ENCODE measurements around the gene ZNF385B.
"Not testable (repeated sequence)": the region's sequence is repeated elsewhere in the genome, so short reads cannot be mapped to it uniquely, and the experiment has no call there.

Gene ZNF385B

DNA sequence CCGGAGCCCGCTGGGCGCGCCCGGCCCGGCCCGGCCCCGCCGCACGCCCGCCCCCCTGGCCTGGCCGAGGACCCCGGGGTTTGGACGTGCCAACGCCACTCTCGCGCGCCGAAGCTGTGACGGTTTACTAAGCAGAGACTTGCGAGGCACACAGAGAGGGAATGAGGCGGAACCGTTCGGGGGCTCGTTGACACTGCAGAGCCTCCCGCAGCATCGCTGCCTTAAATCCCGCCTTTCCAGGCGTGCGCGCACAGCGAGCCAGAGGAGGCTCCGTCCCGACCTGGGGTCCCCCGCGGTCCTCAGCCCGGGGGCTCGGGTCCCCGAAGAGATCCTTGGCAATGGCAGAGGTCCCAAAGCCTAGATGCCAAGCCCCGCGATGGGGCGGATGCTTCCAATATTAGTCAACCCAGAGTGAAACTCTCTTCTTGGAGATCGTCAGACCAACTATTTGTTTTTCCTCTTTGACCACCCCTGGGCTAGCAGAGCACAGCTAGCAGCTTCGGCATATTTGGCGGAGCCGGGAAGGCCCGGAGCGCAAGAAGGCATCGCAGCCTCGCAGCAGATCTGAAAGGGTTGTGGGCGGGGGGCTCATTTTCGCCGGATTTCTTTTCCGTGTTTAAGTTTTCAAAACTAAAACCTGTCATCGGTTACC lies at the start of gene ZNF385B:
Gene ZNF385B, minus strand, starts transcription at position 197 of the 652 bp plus-strand sequence.
- no peak for DNase-seq (ENCODE audit: low spot score)

GRCh38 chr2:179910735-179911113 lies 49.3 kb upstream of the ZNF385B start:
- DNase-seq (ENCODE audit: low spot score), result no peak

- no peak for DNase-seq (ENCODE audit: low spot score)
These were observed 48.7 kb upstream of the ZNF385B start for GRCh38 chr2:179909845-179910734.

DNA sequence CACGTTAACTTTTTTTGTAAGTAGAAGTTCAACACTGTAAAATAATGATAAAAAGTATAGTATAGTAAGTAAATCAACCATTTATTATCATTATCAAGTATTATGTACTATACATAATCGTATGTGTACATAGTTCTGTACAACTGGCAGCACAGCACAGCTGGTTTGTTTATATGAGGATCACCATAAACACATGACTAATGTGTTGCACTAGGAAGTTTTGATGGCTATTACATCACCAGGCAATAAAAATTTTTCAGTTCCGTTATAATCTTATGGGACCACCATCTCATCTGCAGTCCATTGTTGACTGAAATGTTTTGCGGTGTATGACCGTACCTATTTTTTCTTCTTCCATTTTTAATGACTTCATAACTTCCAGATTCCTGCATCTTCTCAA lies 39.2 kb upstream of the ZNF385B start:
- no peak for DNase-seq (ENCODE audit: low spot score)

- DNase-seq (ENCODE audit: low spot score), result no peak
These were observed 38.3 kb upstream of the ZNF385B start for GRCh38 chr2:179899666-179900065.

- no peak for DNase-seq (ENCODE audit: low spot score)
These were observed 37.5 kb upstream of the ZNF385B start for GRCh38 chr2:179898873-179899272.

GRCh38 chr2:179893616-179894015 lies 32.2 kb upstream of the ZNF385B start:
- DNase-seq (ENCODE audit: low spot score), result no peak

- DNase-seq (ENCODE audit: low spot score), result no peak
These were observed 29.8 kb upstream of the ZNF385B start for GRCh38 chr2:179891237-179891636.

GRCh38 chr2:179890666-179891065 lies 29.3 kb upstream of the ZNF385B start:
- DNase-seq (ENCODE audit: low spot score), result no peak

DNA sequence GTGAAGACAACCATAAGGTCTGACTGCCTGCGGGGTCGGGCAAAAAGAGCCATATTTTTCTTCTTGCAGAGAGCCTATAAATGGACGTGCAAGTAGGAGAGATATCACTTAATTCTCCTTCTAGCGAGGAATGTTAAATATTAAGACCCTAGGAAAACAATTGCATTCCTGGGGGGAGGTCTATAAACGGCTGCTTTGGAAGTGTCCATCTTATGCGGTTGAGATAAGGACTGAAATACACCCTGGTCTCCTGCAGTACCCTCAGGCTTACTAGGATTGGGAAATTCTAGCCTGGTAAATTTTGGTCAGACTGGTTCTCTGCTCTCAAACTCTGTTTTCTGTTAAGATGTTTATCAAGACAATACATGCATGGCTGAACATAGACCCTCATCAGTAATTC lies 27.2 kb upstream of the ZNF385B start:
- not testable (repeated sequence) for DNase-seq (ENCODE audit: low spot score)

DNA sequence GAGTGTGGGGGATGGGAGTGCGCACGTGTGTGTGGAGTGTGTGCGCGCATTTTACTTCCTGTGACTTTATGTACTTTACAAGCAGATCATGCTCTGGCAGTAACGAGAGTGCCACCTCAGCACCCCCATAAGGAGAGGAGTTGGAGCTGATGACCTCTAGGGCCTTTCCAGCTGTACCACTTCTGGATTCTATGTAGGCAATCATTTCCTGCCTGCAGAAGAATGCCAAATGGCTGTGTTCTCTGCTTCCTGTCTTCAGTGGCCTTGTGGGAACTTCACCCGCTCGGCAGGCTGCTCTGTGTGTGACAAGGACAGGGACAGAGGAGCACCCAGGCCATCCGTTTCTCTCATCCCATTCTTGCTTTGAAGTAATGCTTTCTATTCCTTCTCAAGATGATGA lies 22.8 kb upstream of the ZNF385B start:
- DNase-seq (ENCODE audit: low spot score), result no peak

DNA sequence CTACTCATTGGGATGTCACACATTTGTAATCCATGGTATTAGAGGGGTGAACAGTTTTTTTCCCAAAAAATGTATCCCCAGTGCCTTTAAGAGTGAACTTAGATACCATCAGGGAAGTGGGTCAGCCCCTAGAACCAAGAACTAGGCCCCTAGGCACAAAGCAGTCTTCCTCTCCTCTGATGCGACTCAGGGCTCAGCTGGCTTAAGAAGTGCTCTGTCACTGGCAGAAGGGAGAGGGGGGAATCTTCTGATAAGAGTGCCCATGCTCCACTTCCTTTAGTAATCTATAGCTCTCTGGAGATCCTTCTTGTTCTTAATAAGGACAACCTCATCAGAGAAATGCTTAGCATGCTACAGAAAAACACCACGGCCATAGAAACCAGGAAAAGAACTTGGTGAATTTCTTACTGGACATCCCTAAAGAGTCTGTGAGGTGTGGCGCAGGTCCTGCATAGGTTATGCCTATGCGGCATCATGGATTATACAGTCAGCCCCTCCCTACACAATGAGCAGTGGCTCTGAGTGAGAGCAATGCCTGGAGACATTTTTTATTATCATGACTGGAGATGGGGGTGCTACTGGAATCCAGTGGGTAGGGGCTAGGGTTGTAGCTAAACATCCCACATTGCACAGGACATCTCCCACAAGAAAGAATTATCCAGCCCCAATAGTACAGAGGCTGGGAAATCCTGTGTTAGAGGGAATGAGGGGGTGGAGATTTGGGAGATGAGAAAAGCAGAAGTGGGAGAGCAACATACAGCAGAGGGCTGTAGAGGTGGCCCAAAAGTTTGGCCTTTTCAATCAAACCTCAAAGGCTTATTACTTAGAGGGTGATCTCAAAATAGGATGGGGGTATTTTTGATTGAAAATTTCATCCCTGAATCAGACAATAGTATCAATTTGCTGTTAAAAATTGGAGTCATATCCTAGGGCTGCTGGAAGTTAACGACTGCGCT lies 21.7 kb upstream of the ZNF385B start:
- DNase-seq (ENCODE audit: low spot score), result no peak

GRCh38 chr2:179877601-179878364 lies 16.4 kb upstream of the ZNF385B start:
- no peak for DNase-seq (ENCODE audit: low spot score)

DNA sequence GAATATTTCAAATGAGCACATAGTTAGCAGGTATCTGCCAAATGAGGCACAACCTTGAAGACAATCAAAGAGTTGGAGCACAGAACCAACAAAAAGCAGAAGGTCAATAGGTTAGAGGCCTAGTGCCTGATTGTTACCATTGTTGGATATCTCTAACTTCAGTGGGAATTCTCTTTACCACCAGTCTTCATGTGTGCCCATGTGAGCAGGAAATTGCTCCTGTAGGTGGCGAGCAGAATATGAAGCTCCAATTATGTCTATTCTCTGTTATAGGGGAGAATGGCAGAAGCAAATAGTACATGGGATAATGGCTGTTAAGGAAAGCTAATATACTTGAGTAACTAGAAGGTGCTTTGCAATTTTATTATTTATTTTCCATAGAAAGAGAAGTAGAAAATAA lies 14.9 kb upstream of the ZNF385B start:
- no peak for DNase-seq (ENCODE audit: low spot score)

- DNase-seq (ENCODE audit: low spot score), result no peak
These were observed 14.5 kb upstream of the ZNF385B start for GRCh38 chr2:179875864-179876263.

DNA sequence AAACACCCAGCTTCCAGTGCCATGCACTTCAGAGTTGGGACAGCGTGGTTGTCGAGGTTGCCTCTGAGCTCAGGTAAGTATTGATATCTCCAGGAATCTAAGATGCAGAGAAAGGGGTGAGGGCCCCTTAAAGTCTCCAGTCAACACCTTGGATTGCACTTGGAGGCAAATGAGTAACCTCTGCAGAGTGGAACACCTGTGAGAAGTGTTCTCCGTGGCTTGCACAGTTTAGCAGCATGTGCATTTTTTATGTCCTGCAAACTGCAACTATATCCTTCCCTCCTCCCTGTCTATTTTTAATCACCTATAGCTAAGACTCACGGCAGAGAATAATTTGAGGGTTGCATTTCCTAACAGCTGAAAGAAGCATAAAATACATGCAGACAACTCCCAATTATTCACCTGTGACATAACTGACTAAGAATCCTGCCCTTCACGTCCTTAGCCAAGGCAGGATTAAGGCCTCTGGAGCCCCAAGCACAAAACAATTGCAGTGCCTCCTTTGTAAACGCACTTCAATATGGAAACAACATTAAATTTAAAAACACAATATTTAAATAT lies 1.6 kb upstream of the ZNF385B start:
- DNase-seq (ENCODE audit: low spot score), result no peak

GRCh38 chr2:179861027-179861415 lies 391 bp downstream of the ZNF385B start:
- no peak for DNase-seq (ENCODE audit: low spot score)

DNA sequence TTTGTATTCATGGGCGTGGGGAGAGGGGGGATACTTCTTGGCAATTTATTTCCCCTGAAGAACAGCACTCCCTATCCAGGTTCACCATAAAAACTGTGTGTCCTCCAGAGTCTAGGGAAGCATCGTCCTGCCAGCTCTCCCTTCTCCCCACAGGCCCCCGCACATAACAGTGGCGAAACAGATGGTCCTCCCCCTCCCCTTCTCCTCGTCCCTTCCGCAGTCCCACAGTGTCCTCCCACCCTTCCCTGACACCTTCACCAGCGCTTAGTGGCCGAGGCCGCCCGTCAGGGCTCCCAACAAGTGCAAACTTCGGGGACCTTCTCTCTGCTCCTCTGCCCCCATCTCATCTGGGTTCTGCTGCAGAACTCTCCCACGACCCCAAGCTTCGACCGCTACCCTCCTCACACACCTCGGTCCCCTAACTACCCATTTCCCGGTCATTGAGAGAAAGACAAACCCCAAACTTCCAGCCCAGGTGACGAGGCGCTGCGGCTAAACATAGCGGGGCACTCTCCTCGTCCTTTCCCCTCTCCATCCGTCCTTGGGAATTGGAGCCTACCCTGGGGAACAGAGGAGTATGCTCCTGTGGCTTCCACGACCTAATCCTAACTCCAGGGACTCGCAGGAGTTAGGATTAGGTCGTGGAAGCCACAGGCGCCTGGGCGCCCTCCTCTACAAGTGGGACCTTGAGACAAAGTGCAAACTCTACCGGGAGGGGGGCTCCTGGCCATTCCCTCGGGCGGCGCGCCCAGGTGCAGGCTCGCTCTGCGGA lies 971 bp downstream of the ZNF385B start:
- DNase-seq (ENCODE audit: low spot score), result no peak

- DNase-seq (ENCODE audit: low spot score), result no peak
These were observed 1.9 kb downstream of the ZNF385B start for GRCh38 chr2:179859523-179859922.

DNA sequence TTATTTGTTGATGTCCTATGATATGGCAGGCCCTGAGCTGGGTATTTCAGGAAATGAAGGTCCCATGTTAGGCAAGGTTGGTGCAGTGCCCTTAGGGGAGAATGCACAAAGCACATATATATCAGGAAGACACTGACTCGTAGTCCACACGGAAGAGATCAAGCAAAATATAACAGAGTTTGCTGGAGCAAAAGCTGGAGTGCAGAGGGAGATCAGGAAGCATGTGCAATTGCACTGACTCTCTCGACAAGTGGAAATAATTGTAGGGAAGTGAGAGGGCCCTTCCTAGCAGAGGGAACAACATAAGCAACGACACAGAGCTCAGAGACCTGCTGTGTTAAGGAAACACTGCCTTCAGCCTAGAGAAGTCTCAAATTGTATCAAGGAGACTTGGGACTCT lies 4.2 kb downstream of the ZNF385B start:
- no peak for DNase-seq (ENCODE audit: low spot score)
